ENCODE results near the gene BNC2. TPM values are rescaled to one million over a fixed set of nuclear protein-coding genes. Genes with fewer than 3 reads are reported as not detected.

Gene BNC2
- total RNA-seq, 4 donors from 2014 or later = 3.9 to 45.4 (median 13.1) TPM

DNA sequence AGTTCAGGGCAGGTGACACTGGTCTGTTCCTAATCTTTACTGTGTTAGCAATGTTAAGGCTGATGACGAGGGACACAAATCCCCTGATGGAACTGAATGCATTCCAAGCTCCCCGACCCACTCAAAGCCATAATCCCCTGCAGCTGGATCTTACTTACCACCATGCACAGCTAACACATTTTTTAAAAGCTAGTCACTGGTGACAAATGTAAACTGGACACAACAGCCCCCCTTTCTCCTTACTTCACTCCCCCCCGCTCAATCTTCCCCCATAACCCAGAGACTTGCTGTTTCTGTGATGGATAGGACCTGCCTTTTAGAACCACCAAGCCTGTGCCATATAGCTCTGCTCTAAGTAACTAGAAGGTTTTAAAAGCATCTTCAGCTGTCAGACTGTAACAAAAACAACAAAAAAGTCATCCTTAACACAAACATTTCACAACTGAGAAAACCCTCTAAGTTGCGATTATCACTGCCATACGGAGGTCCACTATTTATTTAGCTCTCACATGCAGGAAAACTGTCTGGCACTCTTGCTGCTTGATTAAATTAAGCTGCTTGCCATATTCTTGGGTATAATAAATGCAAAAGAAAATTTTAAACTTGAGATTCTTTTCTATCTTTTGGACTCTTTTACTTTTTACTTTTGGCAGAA lies 44.4 kb downstream of the BNC2 start:
- H3K27me3 ChIP-seq = no peaks in the 10 kb centered on the region
- DNase-seq = no peak

DNA sequence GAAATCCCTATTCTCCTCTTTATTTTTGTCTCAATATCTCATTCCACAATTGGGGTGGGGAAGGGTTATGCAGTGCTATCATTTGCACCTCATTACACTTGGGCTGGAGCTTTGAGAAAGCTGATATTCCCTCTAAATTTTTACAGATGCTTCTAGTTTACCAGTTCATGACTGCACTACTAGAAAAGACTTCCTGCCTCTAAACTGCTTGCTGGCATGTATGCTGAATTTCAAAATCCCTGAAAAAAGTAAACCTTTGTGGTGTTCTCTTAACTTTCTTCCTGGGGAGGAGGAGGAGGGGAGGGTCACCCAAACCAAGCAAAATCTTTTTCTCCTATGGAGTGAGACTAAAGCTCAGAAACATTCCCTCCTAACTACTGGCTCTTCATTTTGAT lies 45.1 kb downstream of the BNC2 start:
- no peaks in the 10 kb centered on the region for H3K36me3 ChIP-seq
- peaks cover 0 to 17% (median 0%) of the 10 kb centered on the region in 4 donors for H3K4me1 ChIP-seq
- H3K9me3 ChIP-seq = no peaks in the 10 kb centered on the region
- DNase-seq = no peak
- no peaks in the 10 kb centered on the region for H3K27me3 ChIP-seq
- H3K4me3 ChIP-seq = no peak overlapping the region
- peak overlapping the region in 1 of 4 donors; percentile 1 for H3K27ac ChIP-seq
- TF ChIP-seq, protein P1, sequence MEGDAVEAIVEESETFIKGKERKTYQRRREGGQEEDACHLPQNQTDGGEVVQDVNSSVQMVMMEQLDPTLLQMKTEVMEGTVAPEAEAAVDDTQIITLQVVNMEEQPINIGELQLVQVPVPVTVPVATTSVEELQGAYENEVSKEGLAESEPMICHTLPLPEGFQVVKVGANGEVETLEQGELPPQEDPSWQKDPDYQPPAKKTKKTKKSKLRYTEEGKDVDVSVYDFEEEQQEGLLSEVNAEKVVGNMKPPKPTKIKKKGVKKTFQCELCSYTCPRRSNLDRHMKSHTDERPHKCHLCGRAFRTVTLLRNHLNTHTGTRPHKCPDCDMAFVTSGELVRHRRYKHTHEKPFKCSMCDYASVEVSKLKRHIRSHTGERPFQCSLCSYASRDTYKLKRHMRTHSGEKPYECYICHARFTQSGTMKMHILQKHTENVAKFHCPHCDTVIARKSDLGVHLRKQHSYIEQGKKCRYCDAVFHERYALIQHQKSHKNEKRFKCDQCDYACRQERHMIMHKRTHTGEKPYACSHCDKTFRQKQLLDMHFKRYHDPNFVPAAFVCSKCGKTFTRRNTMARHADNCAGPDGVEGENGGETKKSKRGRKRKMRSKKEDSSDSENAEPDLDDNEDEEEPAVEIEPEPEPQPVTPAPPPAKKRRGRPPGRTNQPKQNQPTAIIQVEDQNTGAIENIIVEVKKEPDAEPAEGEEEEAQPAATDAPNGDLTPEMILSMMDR (IDR thresholded peaks at IDR 0.05) = no peak
- TF ChIP-seq POLR2A (IDR thresholded peaks at IDR 0.05) = no peak

More for the DNA sequence above, 44.4 kb downstream of the BNC2 start:
- Histone ChIP-seq H3K9me3 (no peaks in the 10 kb centered on the region), H3K36me3 (no peaks in the 10 kb centered on the region), H3K27ac (peak overlapping the region in 2 of 4 donors; percentile 1 to 25), H3K4me3 (no peak overlapping the region), H3K4me1 (peaks cover 0 to 17% (median 0%) of the 10 kb centered on the region in 4 donors)
- TF ChIP-seq, protein P1 (IDR thresholded peaks at IDR 0.05) = no peak
- no peak for TF ChIP-seq POLR2A (IDR thresholded peaks at IDR 0.05)

DNA sequence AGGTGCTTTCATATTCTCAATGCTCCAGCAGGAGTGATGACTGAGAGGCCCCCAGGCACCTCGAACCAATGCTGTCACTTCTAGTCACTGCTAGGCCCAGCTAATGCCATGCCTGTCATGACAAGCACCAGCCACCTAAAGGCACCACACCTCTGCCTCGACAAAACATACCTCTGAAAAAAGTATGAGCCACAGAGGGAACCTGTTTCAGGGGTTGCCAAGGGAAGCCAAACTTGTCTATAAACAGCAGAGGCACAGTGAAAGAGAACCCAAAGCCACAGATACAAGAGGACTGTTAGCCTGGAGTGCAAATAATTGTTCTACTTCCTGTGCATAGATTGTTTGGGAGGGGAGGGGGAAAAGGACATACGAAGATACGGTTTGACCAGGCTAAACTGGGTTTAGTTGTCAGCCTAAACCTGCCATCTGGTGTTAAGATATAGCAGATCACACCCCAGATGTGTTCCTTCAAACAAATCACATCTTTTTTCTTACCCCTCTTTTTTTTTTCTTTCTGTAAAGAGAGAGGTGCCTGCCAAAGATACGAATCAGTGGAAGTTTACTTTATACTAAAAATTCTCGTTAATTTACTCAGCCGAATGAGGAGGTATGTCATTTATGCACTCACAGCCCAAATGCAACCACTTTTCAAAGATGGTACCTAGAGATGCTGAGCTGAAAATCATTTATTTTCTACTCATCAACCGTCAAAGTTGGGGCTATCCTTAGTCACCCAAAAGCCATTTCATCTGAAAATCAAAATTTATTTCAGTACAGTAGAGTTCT lies 45.7 kb downstream of the BNC2 start:
- no peak overlapping the region for H3K4me3 ChIP-seq
- H3K36me3 ChIP-seq = no peaks in the 10 kb centered on the region
- H3K27me3 ChIP-seq = no peaks in the 10 kb centered on the region
- H3K27ac ChIP-seq = peak overlapping the region in 1 of 4 donors; percentile 3
- no peak for DNase-seq
- no peak for TF ChIP-seq POLR2A (IDR thresholded peaks at IDR 0.05)
- TF ChIP-seq, protein P1 (IDR thresholded peaks at IDR 0.05) = no peak
- no peaks in the 10 kb centered on the region for H3K9me3 ChIP-seq
- H3K4me1 ChIP-seq = peaks cover 0 to 15% (median 0%) of the 10 kb centered on the region in 4 donors

DNA sequence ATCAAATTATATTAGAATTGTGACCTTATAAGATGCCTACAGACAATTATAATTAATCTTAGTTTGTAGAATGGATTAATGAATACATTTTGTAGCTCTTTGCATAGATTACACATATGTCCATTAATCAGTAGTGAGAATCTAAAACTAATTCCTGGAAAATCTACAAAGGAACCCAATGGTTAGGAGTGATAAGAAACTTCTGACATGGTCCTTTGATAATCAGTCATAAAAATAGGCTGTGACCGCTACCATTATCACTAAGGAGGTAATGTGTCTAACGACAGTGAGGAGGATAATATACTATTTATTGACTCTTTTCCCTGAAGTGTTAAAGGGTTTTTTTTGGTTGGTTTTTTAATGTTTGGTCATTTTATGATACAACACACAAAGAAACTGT lies 46.6 kb downstream of the BNC2 start:
- no peak overlapping the region for H3K27ac ChIP-seq
- peaks cover 0 to 7% (median 0%) of the 10 kb centered on the region in 4 donors for H3K4me1 ChIP-seq
- H3K4me3 ChIP-seq = no peak overlapping the region
- no peaks in the 10 kb centered on the region for H3K36me3 ChIP-seq
- no peak for DNase-seq
- H3K27me3 ChIP-seq = no peaks in the 10 kb centered on the region
- no peak for TF ChIP-seq POLR2A (IDR thresholded peaks at IDR 0.05)
- TF ChIP-seq, protein P1 (IDR thresholded peaks at IDR 0.05) = no peak
- no peaks in the 10 kb centered on the region for H3K9me3 ChIP-seq

DNA sequence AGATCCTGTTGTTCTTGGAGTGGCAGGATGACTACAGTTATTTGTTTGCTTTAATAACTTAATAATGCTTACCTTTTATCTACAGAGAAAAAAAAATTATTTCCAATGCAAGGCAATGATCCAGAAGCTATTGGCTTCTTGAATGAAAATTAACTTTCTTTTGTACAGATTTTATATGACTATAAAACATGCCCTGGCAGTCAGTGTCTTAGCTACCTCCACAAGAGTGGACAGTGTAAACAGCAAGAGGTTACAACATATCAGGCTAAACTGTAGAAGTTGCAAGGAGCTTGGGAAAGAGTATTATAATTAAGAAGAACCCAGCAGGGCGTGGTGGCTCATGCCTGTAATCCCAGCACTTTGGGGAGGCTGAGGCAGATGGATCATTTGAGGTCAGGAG lies 49.1 kb downstream of the BNC2 start:
- no peak overlapping the region for H3K4me3 ChIP-seq
- no peak for DNase-seq
- TF ChIP-seq POLR2A (IDR thresholded peaks at IDR 0.05) = no peak
- TF ChIP-seq, protein P1 (IDR thresholded peaks at IDR 0.05) = no peak
- H3K27me3 ChIP-seq = no peaks in the 10 kb centered on the region
- H3K9me3 ChIP-seq = no peaks in the 10 kb centered on the region
- no peaks in the 10 kb centered on the region for H3K36me3 ChIP-seq
- peaks cover 0 to 5% (median 0%) of the 10 kb centered on the region in 4 donors for H3K4me1 ChIP-seq
- no peak overlapping the region for H3K27ac ChIP-seq

Data from Peyer's patch (tissue), 4 donors.